H9 (cell line): ENCODE measurements around the gene NRP2. TPM values are rescaled to one million over a fixed set of nuclear protein-coding genes. Genes with fewer than 3 reads are reported as not detected.

Experiments used
- DNase-seq: peaks from one replicate; pipeline ENCODE4 v3.0.0-alpha.2; 2017
- H2AFZ ChIP-seq: one replicate; pipeline ENCODE4 v1.6.1; 2013; ENCODE audit warnings: mild to moderate bottlenecking, low read length, control low read depth, moderate library complexity
- H2AK5ac ChIP-seq: 2 replicates; pipeline ENCODE4 v1.6.1; 2013; ENCODE audit warnings: low read length, control low read depth, mixed read lengths; ENCODE audit not compliant: insufficient read length
- H2BK120ac ChIP-seq: one replicate; pipeline ENCODE4 v1.6.1; 2013; ENCODE audit warnings: low read depth, mild to moderate bottlenecking, low read length, control low read depth, inconsistent platforms; ENCODE audit not compliant: poor library complexity, severe bottlenecking
- H2BK12ac ChIP-seq: 2 replicates; pipeline ENCODE4 v1.6.1; 2013; ENCODE audit warnings: low read length, control low read depth, mixed read lengths, low read depth; ENCODE audit not compliant: insufficient read length
- H2BK15ac ChIP-seq: 2 replicates; pipeline ENCODE4 v1.6.1; 2013; ENCODE audit warnings: low read depth, low read length, control low read depth
- H2BK20ac ChIP-seq: one replicate; pipeline ENCODE4 v1.6.1; 2013; ENCODE audit warnings: low read depth, mild to moderate bottlenecking, low read length, control low read depth, inconsistent platforms; ENCODE audit not compliant: poor library complexity, severe bottlenecking
- H2BK5ac ChIP-seq: 2 replicates; pipeline ENCODE4 v1.6.1; 2013; ENCODE audit warnings: low read length, control low read depth, mixed read lengths; ENCODE audit not compliant: insufficient read length
- H3K14ac ChIP-seq: 2 replicates; pipeline ENCODE4 v1.6.1; 2013; ENCODE audit warnings: low read length, control low read depth; ENCODE audit not compliant: insufficient read depth
- H3K18ac ChIP-seq: 2 replicates; pipeline ENCODE4 v1.6.1; 2013; ENCODE audit warnings: low read depth, mild to moderate bottlenecking, mixed read lengths, low read length, control low read depth; ENCODE audit not compliant: insufficient read length
- H3K23ac ChIP-seq: 2 replicates; pipeline ENCODE4 v1.6.1; 2013; ENCODE audit warnings: low read length, control low read depth, mixed read lengths, low read depth; ENCODE audit not compliant: insufficient read length
- H3K23me2 ChIP-seq: 2 replicates; pipeline ENCODE4 v1.6.1; 2013; ENCODE audit warnings: low read depth, mild to moderate bottlenecking, mixed read lengths, low read length, control low read depth; ENCODE audit not compliant: insufficient read length, poor library complexity, severe bottlenecking
- H3K27ac ChIP-seq: 2 replicates; pipeline ENCODE4 v1.5.1; 2013; ENCODE audit warnings: low read length, control low read depth, mixed read lengths, low read depth; ENCODE audit not compliant: insufficient read length
- H3K27me3 ChIP-seq: 2 replicates; pipeline ENCODE4 v1.6.1; 2013; ENCODE audit warnings: low read length, control low read depth, inconsistent platforms; ENCODE audit not compliant: insufficient read depth
- H3K4ac ChIP-seq: 2 replicates; pipeline ENCODE4 v1.6.1; 2013; ENCODE audit warnings: low read depth, mild to moderate bottlenecking, control low read depth, inconsistent platforms, low read length, moderate library complexity
- H3K4me1 ChIP-seq: 2 replicates; pipeline ENCODE4 v1.6.1; 2013; ENCODE audit warnings: low read length, control low read depth, inconsistent platforms; ENCODE audit not compliant: insufficient read depth
- H3K4me2 ChIP-seq: 2 replicates; pipeline ENCODE4 v1.6.1; 2013; ENCODE audit warnings: low read length, control low read depth, mixed read lengths; ENCODE audit not compliant: insufficient read length, insufficient read depth
- H3K56ac ChIP-seq: 2 replicates; pipeline ENCODE4 v1.6.1; 2013; ENCODE audit warnings: low read depth, mild to moderate bottlenecking, mixed read lengths, low read length, control low read depth; ENCODE audit not compliant: insufficient read length
- H3K79me1 ChIP-seq: 2 replicates; pipeline ENCODE4 v1.6.1; 2013; ENCODE audit warnings: low read depth, mild to moderate bottlenecking, moderate library complexity, low read length, control low read depth, inconsistent platforms; ENCODE audit not compliant: insufficient read depth, poor library complexity, severe bottlenecking
- H3K79me2 ChIP-seq: 2 replicates; pipeline ENCODE4 v1.6.1; 2013; ENCODE audit warnings: low read length, control low read depth, inconsistent platforms; ENCODE audit not compliant: insufficient read depth
- H3K9ac ChIP-seq: 2 replicates; pipeline ENCODE4 v1.6.1; 2013; ENCODE audit warnings: low read length, control low read depth, mixed read lengths; ENCODE audit not compliant: insufficient read length; ENCODE audit errors: extremely low read depth
- H3K9me3 ChIP-seq: one replicate; pipeline ENCODE4 v1.6.1; 2013; ENCODE audit warnings: low read depth, low read length, inconsistent platforms; ENCODE audit not compliant: control insufficient read depth
- H3T11ph ChIP-seq: one replicate; pipeline ENCODE4 v1.6.1; 2013; ENCODE audit warnings: mild to moderate bottlenecking, low read length, control low read depth, inconsistent platforms
- H4K20me1 ChIP-seq: one replicate; pipeline ENCODE4 v1.6.1; 2013; ENCODE audit not compliant: control insufficient read depth, insufficient read length, insufficient read depth
- H4K5ac ChIP-seq: 2 replicates; pipeline ENCODE4 v1.6.1; 2013; ENCODE audit warnings: low read depth, mild to moderate bottlenecking, mixed read lengths, low read length, control low read depth; ENCODE audit not compliant: insufficient read length
- H4K8ac ChIP-seq: replicated peaks from 2 replicates; pipeline ENCODE4 v1.6.1; 2013; ENCODE audit warnings: low read length, control low read depth, mixed read lengths, low read depth; ENCODE audit not compliant: insufficient read length
- H4K91ac ChIP-seq: 2 replicates; pipeline ENCODE4 v1.6.1; 2013; ENCODE audit warnings: low read depth, mild to moderate bottlenecking, moderate library complexity, mixed read lengths, low read length, control low read depth; ENCODE audit not compliant: insufficient read length
- H3K27ac Mint-ChIP-seq, 3 experiments: 2 replicates in 2 of 3; 3 replicates in 1 of 3; pipeline ENCODE4 v1.8.0; 2020 to 2021; ENCODE audit warnings: mixed read lengths in 3 of 3, mild to moderate bottlenecking in 1 of 3, moderate library complexity in 1 of 3
- H3K27me3 Mint-ChIP-seq: 2 replicates; pipeline ENCODE4 v1.8.0; 2021; ENCODE audit warnings: low read depth, mild to moderate bottlenecking, moderate library complexity, mixed read lengths
- H3K36me3 Mint-ChIP-seq, 3 experiments: 2 replicates in 2 of 3; 3 replicates in 1 of 3; pipeline ENCODE4 v1.8.0; 2020 to 2021; ENCODE audit warnings: low read depth in 3 of 3, mixed read lengths in 3 of 3; ENCODE audit not compliant: insufficient read depth in 1 of 3
- H3K4me1 Mint-ChIP-seq, 2 experiments: 2 replicates each; pipeline ENCODE4 v1.8.0; 2020; ENCODE audit warnings: mixed read lengths in 2 of 2
- H3K4me3 Mint-ChIP-seq, 2 experiments: 2 replicates in 1 of 2; 3 replicates in 1 of 2; pipeline ENCODE4 v1.8.0; 2020 to 2021; ENCODE audit warnings: mild to moderate bottlenecking in 2 of 2, mixed read lengths in 2 of 2, moderate library complexity in 1 of 2
- H3K9me3 Mint-ChIP-seq, 2 experiments: 2 replicates in 1 of 2; 3 replicates in 1 of 2; pipeline ENCODE4 v1.8.0; 2020; ENCODE audit warnings: mild to moderate bottlenecking in 2 of 2, mixed read lengths in 2 of 2, moderate library complexity in 1 of 2
- WGBS: extraction: QIAGEN DNeasy Blood & Tissue Kit; methylation state at CpG from one replicate; pipeline ENCODE4 v1.1.7; 2013; ENCODE audit warnings: missing lambda C conversion rate, low lambda C conversion rate, mixed read lengths; ENCODE audit not compliant: insufficient read length; ENCODE audit errors: extremely low coverage; 5-methylcytosine and 5-hydroxymethylcytosine counted together
- total RNA-seq: library from RNA; stranded (reverse); gene quantifications from 2 replicates; pipeline ENCODE4 v1.2.1, GENCODE V29; 2021
- TF ChIP-seq, protein P1 (sequence below): fragments of 200-600 bp; sonication (generic); conservative IDR thresholded peaks from 3 replicates; pipeline ENCODE4 v1.8.0; 2021; ENCODE audit warnings: antibody characterized with exemption, mild to moderate bottlenecking

Gene NRP2
- total RNA-seq, 1 experiment from 2014 or later: 19.7 TPM

- H3K4me3 Mint-ChIP-seq: no peak overlapping the region
- Histone ChIP-seq H4K20me1 (no peaks in the 10 kb centered on the region), H4K5ac (no peak overlapping the region), H2BK5ac (no peak overlapping the region), H2AFZ (no peak overlapping the region), H3K27ac (no peak overlapping the region), H2BK20ac (no peak overlapping the region), H4K91ac (no peak overlapping the region), H3K4ac (no peak overlapping the region), H3K79me2 (no peaks in the 10 kb centered on the region), H2BK15ac (no peak overlapping the region), H3K18ac (no peak overlapping the region), H3K4me1 (no peaks in the 10 kb centered on the region), H3K4me2 (no peak overlapping the region), H3K27me3 (no peaks in the 10 kb centered on the region), H3K23me2 (no peaks in the 10 kb centered on the region), H3T11ph (no peak overlapping the region), H3K9ac (no peak overlapping the region), H3K79me1 (no peaks in the 10 kb centered on the region), H4K8ac (no peak overlapping the region), H2BK12ac (no peak overlapping the region), H3K23ac (no peak overlapping the region), H2BK120ac (no peak overlapping the region), H3K9me3 (no peaks in the 10 kb centered on the region), H3K56ac (no peak overlapping the region), H3K14ac (no peak overlapping the region), H2AK5ac (no peak overlapping the region)
- H3K4me1 Mint-ChIP-seq: peaks cover 17 to 19% of the 10 kb centered on the region in 2 experiments
- no peaks in the 10 kb centered on the region for H3K9me3 Mint-ChIP-seq
- no CpG with 5 or more reads among the region's 3 CpGs for WGBS
- peaks cover 0 to 10% (median 10%) of the 10 kb centered on the region in 3 experiments; a peak in 3 of 7 replicates for H3K36me3 Mint-ChIP-seq
- TF ChIP-seq, protein P1, sequence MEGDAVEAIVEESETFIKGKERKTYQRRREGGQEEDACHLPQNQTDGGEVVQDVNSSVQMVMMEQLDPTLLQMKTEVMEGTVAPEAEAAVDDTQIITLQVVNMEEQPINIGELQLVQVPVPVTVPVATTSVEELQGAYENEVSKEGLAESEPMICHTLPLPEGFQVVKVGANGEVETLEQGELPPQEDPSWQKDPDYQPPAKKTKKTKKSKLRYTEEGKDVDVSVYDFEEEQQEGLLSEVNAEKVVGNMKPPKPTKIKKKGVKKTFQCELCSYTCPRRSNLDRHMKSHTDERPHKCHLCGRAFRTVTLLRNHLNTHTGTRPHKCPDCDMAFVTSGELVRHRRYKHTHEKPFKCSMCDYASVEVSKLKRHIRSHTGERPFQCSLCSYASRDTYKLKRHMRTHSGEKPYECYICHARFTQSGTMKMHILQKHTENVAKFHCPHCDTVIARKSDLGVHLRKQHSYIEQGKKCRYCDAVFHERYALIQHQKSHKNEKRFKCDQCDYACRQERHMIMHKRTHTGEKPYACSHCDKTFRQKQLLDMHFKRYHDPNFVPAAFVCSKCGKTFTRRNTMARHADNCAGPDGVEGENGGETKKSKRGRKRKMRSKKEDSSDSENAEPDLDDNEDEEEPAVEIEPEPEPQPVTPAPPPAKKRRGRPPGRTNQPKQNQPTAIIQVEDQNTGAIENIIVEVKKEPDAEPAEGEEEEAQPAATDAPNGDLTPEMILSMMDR: no peak
- DNase-seq: no peak
- peaks cover 23% of the 10 kb centered on the region for H3K27me3 Mint-ChIP-seq
- no peak overlapping the region for H3K27ac Mint-ChIP-seq
Measured at GRCh38 chr2:205772983-205773382, 90.7 kb downstream of the NRP2 start.
